HG03432 (cell line): ENCODE measurements around the gene MRPS18A.
"Not testable (repeated sequence)": the region's sequence is repeated elsewhere in the genome, so short reads cannot be mapped to it uniquely, and the experiment has no call there.

Experiments used
- ATAC-seq: cut with Tn5 transposase; IDR thresholded peaks from one replicate; pipeline ENCODE4 v1.9.1; 2021; ENCODE audit warnings: mild to moderate bottlenecking, moderate library complexity; ENCODE audit not compliant: unreplicated experiment

MRPS18A gene

DNA sequence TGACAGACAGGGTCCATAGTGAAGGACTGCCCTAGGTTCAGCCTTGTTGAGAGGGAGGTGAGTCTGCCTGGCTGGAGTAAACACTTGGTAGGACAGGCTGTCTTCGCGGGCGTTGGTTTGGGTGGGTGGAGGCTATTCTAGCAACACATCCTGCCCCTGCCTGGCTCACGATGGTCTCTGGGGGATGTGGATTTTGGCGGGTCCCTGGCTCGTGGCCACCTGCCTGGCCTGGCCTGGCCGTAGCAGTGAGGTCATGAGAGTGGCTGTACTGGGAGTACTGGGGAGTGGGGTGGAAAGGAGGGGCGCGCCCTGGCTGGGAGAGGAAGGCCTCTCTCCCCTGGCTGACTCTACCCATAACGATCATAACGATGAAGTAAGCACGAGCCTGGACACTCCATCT, 30.2 kb upstream of the MRPS18A start:
- ATAC-seq, result no peak

DNA sequence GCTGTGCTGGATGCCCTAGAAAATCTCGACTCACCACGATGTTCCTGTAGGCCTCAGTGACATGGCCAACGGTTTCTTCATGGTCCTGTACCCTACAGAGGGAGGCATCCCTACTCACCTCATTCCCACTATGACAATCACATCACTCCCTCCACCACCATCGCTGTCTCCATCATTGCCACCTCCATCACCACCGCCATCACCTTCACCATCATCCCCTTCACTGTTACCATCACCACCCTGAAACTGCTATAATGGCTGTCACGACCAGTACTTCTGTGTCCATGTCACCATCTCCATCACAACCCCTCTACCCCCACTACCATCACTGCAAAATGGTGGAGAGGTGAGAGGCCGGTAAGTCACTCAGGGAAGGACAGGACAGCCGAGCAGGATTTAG, 29.8 kb upstream of the MRPS18A start:
- ATAC-seq, result no peak

GRCh38 chr6:43716099-43716498, 28.5 kb upstream of the MRPS18A start:
- ATAC-seq, result no peak

DNA sequence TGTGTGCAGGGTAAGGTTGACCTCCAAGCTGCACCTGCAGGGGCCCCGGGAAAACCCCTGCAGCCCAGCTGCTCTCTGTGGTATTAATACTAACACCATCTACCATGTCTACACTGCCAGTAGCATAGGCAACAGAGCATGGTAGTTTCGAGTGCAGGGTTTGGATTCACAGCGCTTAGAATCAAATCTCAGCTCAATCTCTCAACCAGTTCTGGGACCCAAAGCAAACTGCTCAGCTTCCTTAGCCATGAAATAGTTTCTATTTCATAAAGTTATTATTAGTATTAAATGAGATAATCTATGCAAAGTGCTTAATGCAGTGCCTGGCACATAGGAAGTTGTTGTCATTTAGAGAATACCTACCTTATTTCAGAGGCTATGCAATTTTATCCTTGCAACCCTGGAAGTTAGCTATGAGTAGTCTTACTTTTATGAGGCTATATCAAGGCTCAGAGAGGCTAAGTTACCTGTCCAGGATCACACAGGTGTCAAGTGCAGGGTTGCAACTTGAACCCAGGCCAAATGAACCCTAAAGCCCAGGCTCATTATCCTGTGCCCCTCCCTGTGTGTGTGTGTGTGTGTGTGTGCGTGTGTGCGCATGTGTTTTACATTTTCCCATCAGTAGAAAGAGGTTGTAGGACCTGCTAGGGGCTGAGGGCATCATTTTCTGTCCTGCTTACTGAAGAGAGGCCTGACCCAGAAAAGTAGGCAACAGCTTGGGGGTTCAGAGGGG, 27.6 kb upstream of the MRPS18A start:
- ATAC-seq, result peak; percentile 85

- ATAC-seq, result peak; percentile 33
Observed at GRCh38 chr6:43714311-43715055, 26.9 kb upstream of the MRPS18A start.

DNA sequence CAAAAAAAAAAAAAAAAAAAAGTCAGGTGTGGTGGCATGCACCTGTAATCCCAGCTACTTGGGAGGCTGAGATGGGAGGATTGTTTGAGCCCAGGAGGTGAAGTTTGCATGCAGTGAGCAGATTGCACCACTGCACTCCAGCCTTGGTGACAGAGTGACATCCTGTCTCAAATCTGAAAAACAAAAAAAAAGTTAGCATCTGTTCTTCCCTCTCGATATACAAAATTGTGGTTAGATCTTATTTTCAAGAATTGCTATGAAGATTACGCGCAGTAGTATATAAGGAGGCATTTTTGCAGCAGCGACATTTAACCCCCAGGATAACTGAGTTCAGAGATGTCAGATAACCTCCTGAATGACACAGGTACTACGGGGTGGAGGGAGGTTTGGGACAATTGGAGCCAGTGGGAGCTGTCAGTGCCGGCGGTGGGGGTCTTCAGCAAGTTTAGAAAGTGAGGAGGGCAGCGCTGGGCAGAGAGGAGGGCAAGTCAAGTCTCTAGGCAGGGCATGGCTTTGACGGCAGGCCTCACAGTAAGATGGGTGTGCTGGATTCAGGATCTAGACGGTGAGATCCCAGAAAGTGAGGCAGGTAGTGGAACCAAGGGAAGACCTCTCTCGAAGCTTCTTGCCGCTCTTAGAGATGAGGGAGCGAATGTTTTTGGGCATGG, 26.2 kb upstream of the MRPS18A start:
- no peak for ATAC-seq

DNA sequence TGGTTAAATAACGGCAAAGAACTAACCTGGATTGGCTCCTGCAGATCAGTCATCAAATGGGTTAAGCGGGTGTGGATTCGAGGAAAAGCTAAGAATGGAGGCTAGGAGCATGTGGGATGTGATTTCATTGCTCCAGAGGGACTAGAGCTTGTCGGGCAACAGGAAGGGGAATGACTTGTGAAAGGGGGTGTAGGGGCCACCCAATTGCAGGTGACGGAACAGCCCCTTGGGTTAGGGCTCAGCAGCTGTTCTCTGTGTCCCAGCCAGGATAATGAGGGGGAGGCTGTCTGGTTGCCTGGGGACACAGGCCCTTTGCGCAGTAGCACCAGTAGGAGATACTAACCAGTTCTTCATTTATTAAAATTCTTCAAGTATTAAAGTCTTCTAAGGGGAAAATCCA, 25.0 kb upstream of the MRPS18A start:
- ATAC-seq, result no peak

GRCh38 chr6:43710576-43710975, 23.0 kb upstream of the MRPS18A start:
- ATAC-seq, result no peak

DNA sequence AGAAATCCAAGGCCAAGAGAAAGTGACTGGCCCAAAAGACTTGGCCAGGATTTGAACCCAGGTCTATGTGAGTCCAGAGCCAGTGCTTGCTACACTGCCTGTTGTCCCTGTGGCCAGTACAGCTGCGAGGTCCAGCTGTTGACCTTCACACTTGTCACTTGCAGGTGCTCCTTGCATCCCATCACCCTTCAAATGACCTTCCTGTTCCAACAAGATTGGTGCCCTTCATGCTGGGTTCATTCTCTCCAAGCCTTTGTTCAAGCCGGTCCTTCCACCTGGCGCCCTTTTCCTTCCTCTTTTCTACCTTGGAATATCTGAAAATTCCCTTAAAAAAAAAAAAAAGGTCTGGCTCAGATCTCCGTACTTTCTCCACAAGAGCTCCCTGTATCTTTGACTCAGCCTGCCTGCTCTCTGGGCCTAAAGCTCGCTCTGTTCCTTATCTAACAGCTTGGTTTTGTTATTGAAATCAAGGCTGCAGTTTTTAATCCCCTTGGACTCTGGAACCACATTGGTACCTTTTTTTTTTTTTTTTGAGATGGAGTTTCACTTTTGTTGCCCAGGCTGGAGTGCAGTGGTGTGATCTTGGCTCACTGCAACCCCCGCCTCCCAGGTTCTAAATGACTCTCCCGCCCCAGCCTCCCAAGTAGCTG, 22.2 kb upstream of the MRPS18A start:
- no peak for ATAC-seq

- no peak for ATAC-seq
Observed at GRCh38 chr6:43708860-43709653, 21.5 kb upstream of the MRPS18A start.

DNA sequence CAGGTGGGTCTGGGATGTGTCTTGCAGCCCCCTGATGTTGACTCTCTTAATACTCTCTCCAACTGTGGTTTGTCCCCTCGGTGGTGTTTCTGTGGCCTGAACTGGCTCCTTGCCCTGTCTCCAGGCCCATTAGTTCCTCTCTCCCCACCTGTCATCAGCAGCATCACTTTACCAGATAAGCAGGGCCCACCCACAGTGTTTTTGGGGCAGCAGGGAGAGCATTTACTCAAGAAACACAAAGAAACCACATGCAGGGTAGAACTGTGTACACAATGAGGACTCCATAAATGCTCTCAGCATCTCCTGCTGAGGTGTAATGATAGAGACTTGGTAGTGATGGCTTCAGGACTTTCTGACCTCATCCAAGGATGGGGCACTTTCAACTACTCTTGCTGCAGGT, 20.2 kb upstream of the MRPS18A start:
- ATAC-seq, result no peak

GRCh38 chr6:43707269-43707668, 19.7 kb upstream of the MRPS18A start:
- no peak for ATAC-seq

DNA sequence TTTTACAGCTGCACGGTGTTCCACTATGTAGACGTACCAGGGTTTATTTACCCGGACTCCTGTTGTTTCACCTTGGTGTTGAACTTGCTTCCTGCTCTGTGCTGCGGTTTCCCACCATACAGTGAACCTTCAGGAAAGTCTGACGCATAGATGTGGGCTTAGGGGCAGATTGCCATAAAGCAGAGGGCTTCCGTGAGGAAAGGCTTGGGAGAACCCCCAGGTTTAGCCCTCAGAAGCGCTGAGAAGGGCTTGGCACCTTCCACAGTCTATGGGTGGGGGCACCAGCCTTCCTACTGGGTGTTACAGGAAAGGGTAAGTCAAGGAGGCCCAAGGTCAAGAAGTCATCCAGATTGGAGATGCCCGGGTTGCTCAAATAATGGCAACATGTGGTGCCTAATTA, 19.2 kb upstream of the MRPS18A start:
- no peak for ATAC-seq

DNA sequence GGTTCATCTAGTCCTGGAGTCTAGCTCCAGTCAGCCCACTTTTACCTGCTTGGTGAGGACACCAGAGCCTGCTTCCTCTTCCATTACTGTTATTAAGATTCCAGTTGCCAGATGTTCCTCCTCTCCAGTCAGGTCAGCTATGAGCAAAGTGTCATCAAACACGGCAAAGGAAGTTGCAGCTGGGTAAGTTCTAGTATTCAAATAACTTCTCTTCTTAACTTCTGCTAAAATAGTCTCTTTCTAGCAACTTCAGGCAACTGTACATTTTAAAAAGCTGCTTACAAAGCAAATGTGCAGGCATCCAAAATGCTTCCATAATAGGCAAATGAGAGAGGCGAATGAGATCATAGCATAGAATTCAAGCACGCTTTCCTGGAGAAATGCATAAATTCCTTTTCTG, 18.4 kb upstream of the MRPS18A start:
- peak; percentile 42 for ATAC-seq

DNA sequence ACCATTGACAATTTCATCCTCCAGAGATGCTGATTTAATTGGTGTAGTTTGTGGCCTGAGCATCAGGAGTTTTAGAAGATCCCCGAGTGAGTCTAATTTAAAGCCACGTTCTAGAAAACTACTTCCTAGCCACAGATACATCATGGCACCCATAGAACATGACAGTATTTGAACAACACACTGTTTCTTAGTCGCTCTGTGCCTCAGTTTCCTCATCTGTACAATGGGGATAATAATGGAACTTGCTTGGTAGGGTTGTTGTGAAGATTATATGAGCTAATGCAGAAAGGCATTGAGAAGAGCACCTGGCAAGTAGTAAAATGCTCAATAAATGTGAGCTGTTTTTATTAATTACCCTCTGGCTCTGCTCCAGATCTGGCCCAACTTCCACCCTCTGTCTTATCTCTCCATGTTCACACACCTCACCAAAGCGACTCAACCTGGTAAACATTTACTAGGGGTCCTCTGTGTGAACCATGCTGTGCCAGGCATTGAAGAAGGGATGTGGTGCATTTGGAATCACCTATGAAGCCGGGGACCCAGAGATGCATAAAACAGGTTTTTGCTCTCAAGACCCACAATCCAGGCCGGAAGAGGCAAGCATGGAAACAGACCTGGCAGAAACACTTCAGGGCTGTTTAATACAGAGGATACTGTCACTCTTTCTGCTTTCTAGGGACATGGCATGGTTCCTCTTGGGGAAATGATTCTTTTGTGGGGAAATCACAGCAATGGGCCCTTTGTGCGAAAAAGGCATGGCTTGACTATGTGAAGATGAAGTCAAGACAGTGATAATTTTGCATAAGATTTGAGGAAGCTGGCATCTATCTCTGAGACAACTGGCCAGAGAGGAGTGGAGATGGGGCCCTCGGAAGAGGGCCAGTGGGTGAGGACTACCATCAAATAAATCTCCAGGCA, 16.2 kb upstream of the MRPS18A start:
- ATAC-seq, result no peak

- peak; percentile 55 for ATAC-seq
Observed at GRCh38 chr6:43702534-43703440, 15.2 kb upstream of the MRPS18A start.

GRCh38 chr6:43702171-43702533, 14.6 kb upstream of the MRPS18A start:
- no peak for ATAC-seq

DNA sequence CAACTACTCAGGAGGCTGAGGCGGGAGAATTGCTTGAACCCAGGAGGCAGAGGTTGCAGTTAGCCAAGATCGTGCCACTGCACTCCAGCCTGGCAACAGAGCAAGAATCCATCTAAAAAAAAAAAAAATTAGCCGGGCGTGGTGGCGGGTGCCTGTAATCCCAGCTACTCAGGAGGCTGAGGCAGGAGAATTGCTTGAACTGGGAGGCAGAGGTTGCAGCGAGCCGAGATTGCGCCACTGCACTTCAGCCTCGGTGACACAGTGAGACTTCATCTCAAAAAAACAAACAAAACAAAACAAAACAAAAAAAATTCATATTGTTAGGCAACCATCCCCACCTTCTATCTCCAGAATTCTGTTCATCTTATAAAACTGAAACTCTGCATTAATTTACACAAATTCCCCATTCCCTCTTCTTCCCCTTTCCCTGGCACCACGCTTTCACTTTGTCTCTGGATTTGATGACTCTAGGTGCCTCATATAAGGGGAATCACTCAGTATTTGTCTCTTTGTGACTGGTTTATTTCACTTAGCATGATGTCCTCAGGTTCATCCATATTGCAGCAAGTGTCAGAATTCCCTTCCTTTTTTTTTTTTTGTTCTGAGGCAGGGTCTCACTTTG, 13.5 kb upstream of the MRPS18A start:
- not testable (repeated sequence) for ATAC-seq
